Epidermal melanocyte (primary cell): ENCODE results near the gene CDRT4.
A peak's percentile ranks its signal among the peaks of the same experiment; 100 is the strongest.

ENCODE experiments used
- DNase-seq: peaks from one replicate; pipeline ENCODE4 v3.0.0; 2011; ENCODE audit warnings: low spot score; ENCODE audit not compliant: insufficient read length

Gene CDRT4

DNA sequence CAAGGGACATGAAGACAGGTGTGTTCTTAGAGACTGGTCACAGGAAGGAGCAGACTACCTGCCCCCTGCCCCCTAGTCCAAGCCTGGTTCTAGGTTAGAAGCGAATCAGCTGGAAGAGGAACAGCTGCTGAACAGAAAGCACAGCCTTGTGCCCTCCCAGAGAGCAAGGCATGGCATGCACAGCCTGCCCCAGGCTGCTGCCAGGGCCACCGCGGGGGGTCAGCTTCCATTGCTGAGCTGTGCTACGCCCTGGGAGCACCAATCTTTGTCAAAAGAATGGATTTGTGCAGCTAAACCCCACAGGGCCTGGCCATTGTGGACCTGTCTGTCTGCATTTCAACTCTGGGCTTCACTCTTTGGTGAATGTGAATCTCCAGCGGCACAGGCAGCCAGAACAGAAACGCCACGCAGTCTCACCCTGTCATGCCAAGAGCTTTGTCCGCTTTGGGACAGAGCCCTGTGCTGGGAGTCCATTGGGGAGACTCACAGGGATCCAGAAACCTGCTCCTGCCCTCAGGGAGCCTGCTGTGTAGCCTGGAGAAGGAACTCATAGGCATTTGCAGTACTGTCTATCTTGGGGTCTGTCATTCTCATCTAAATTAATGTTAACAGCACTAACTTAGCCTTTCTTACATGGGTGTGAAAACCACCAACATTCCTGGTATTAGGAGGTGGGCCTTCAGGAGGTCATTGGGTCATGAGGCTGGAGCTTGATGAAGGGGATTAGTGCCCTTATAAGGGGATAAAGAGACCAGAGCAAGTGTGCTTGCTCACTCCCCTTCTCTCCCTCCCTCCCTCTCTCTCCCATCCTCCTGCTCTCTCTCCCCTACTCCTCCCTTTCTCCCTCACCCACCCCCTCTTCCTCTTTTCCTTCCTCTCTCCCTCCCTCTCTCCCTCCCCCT lies 25.6 kb upstream of the CDRT4 start:
- DNase-seq = no peak

DNA sequence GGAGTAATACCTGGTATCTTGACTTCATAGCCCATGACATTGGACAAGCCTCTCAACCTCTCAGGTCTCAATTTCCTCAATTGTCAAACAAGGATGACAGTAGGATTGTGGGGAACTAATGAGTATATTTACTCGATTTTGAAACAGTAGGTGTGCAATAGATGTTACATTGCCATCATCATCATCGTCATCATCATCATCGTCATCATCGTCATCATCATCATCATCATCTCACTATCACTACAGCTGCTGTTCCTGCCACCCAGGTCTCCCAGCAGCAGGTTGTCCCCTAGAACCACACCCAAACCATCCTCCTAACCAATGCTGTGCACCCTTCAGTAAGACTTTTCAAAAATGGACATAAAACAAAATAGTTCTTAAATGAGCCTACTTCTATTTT lies 24.8 kb upstream of the CDRT4 start:
- no peak for DNase-seq

DNA sequence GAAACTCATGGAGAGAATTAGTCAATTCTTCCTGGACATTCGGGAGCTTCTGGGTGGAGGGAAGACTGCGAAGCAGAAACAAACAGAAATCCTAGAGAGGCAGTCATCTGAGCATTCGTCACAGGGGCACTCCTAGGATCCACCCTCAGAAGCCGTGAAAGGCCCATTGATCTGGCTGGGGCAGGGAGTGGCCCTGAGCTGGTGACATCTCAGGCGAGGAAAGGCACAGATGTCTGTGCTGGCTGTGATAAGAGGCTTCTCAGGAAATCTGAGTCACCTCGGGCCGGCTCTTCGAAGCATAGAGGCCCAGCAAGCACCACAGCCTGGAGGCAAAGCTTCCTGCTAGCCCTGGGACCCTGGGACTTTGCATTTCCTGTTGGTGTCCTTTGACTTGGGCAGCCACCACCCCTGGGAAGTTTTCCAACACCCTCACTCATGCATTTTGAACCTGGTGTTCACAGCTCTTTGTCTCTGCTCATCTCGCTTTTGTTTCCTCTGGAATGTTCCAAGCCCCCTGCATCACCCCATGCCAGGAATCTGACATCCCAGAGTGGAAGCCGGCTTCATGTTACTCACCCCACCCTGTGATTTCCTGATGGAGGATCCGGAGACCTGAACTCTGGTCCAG lies 23.3 kb upstream of the CDRT4 start:
- DNase-seq = peak; percentile 35

DNA sequence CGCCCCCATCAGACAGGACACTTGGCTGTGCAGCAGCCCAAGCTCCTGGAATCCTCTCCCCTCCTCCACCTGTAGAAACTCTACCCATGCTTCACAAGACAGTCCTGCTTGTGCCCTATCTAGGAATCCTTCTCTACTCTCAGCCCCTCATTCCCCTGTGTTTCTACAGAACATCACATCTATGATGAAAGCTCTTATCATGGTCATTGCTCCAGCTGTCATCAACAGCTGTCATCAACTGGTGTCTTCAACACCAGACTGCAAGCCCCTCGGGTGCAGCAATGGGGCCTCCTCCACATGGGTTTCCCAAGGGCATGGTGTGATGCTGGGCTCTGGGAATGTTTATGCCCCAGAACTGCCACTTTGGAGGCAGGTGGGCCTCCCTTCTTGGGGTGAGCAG lies 21.1 kb upstream of the CDRT4 start:
- DNase-seq = no peak

DNA sequence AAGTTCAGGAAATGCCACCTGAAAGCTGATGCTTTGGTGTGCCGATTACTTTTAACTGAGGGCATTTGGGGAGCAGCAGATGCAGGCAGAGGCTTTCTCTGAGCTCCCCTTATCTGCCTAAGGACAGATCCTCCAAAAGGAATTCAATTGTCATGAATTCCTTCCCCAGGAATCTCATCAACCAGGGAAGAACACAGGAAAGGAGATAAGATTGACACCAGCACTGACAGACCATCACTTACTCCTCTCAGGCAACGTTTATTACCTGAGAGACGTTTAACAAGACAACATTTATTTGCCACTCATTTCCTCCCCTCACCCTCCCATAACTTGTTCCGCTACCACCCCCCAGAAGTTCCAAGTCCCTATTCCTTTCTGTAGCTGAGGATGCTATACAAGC lies 17.6 kb upstream of the CDRT4 start:
- DNase-seq = no peak

DNA sequence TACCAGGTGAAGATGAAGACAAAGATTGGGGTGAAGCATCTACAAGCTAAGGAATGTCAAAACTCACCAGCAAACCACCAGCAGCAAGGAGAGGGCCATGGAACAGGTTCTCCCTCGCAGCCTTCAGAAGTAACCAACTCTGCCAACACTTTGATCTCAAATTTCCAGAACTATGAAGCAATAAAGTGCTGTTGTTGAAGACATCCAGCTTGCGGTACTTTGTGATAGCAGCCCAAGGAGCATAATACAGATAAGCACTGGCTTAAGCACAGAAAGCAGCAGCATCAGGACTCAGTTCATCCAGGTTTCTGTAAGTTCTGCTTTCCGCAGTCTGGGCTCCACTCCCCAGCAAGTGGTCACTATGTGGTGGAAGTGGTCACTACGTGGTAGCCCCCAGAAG lies 16.0 kb upstream of the CDRT4 start:
- no peak for DNase-seq

DNA sequence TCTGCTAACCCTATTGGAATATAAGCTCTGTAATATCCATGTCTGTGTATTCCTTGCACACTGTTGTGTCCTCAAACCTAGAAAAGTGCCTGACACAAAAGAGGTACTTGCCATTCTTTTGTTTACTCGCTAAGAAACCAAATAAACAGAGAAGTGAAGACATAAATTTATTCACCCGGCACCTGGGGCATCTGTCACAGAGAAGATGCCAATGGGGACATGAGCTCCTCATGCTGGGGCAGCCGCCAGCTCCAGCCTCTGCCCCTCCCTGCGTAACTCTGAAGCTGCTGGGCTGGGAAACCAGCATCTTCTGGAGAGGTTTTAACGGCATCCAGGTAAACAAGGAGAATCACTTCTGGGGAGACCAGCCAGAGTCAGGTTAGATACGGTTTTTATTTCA lies 15.1 kb upstream of the CDRT4 start:
- no peak for DNase-seq

DNA sequence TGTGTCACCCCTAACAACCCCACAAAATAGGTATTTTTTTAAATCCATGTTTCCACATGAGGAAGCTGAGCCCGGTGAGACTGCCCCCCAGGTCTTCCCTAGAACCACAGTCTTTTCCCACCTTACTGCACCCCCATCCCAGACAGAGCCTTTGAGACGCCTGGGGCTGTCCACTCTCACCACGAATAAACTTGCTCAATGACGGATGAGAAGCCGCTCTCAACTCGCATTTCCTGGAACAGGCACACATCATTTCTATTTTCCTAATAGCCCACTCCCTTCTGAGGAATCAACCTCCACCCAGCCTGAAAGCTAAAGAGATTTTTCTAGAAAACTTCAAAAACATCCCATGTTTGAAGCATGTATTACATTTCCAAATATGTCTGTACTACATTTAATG lies 14.1 kb upstream of the CDRT4 start:
- DNase-seq = no peak

DNA sequence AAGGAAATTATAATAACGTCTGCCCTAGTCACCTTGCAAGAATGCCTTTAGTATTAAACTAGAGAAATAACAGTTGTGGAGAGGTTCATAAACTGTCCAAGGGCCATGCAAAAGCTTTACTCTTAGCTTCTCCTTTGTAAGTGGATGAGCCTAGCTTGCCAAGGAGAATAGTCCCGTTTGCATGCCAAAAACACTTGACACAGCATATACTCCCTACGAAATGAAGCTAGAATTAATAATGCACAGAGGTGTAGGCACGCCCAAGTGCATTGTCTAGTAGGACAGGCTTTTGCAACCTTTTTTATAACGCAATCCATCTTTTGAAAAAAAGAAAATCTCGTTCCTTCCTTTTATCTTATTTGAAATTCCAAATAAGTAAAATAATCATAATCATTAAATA lies 12.8 kb upstream of the CDRT4 start:
- DNase-seq = no peak

DNA sequence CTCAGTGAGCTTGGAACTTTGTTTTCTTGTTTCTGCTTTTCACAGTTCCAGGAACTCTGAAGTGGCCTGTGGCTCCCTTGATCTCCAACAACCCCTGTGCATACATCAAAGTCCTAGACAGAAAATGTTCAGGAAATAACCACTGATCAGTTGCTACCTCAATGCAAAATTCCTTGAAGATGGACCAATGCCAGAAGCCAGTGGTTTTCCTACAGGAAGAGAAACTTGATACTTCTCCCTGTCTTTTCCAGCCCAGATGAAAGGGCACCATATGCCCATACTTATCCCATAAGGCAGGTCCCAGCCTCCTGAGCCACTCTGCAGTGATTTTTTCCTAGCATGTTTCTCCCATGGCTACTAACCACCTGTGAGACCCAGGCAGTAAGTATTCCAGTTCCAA lies 12.3 kb upstream of the CDRT4 start:
- no peak for DNase-seq

DNA sequence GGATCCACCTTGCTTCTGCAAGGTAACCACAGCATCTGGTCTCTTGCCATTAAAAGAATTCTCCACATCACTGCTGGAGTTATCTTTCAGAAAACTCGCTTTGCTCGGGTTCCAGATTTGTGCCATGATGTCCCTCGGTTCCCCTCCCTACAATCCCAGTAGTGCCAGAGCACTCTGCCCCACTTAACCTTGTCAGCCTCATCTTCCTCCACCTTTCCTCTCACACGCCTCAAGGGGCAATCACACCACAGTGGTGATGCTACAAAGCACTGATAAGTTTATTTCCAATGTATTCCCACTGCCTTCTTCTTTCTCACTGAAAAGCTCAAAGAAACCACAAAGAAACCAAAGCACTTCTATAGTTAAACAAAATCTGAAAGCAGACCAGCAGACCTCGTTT lies 11.4 kb upstream of the CDRT4 start:
- no peak for DNase-seq

DNA sequence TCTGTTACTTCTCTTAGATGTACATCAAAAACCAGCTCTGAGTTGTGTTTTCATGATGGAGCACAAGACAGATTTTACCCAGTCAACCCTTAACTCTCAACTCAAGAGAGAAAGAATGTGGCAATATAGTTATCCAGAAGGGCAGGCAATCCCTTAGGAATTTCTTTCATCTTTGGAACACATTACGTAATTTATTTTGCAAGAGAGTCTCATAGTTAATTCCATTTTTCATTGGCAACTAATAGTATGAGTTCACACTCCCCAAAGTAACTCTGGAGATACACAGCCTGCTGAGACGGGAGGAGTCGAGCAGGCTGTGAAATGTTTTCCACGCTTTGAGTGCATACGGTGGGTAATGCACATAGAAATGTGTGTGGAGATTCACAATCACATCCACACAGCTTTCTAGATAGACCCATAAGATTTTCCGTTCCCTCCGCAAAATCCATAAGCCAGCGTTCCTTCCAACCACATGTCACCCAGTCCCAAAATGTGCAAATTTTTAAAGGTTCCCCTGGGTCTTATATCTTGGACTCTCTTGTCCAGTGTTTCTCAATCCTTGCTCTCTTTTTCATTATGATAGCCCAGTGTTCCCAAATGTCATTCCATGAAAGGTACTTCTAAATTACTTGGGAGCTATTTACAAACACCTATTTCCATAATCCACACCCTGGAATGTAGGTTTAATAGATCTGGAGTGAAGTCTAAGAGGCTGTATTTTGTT lies 8.4 kb upstream of the CDRT4 start:
- DNase-seq = no peak

DNA sequence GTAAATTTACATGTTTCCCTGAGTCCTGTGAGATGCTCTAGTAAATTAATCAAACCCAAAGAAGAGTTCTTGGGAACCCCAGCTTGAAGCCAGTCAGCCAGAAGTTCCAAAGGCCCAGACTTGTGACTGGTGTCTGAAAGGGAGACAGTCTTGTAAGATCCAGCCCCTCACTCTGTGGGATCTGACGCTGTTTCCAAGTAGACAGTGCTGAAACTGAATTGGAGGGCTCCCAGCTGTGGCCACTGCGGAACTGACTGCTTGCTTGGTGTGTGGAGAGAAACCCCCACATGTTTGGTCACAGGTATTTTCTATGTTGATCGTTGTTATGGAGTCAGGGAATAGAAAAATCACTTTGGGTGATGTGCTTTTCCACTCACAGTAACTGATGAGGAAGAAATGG lies 5.5 kb upstream of the CDRT4 start:
- no peak for DNase-seq

DNA sequence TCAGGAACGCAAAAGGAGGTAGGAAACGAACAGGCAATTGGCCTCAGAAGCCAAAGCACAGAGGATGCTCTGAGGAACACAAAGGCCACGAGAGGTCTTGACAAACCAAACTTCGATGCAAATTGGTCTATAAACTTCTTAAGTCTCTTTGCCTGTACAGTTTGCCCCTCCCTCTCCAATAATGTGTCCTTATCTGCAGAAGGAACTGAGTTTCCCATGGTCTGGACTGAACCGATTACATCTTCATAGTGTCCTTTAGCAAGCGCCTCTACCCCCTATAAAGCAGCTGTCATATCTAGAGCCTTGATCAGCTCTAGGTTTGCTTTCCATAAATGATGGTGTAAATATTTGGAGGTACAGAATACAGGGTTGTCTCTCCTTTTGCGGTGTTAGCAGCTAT lies 3.1 kb upstream of the CDRT4 start:
- DNase-seq = no peak

DNA sequence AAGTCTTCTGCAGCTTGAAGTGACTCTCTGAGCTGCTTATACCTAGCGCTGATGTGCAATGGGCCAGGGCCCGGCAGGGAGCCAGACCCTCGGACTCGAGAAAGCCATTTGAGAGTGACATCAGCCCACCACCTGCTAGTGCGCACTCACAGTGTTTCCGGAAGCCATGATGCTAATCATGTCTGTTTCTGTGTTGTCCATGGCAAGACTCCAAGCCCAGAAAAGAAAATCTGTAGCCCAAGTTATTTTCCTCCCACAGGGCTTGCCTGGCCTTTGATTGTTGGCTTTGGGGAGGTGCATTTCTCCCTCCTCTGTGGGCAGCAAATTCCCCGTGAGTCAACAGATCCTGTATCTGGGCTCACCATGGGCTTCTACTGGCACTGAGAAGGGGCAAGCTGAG lies 1.8 kb upstream of the CDRT4 start:
- no peak for DNase-seq

DNA sequence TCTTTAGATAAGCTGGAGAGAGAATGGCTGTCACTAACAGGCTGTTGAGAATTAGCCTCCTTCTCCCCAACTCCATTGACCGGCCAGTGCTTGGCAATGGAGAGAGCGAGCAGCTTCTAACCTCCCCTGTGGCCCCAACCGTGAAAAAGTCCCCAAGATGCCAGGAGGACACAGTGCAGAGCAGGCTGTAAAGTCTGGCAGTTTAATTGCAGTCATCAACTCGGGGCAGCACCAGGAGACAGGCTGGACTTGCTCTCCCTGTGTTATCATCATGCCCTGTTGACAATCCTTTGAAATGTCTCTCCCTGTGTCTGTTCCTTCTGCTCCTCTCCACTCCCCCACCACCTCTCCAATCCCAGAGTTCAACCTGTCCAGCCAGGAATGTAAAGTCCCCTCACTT lies 705 bp upstream of the CDRT4 start:
- no peak for DNase-seq

DNA sequence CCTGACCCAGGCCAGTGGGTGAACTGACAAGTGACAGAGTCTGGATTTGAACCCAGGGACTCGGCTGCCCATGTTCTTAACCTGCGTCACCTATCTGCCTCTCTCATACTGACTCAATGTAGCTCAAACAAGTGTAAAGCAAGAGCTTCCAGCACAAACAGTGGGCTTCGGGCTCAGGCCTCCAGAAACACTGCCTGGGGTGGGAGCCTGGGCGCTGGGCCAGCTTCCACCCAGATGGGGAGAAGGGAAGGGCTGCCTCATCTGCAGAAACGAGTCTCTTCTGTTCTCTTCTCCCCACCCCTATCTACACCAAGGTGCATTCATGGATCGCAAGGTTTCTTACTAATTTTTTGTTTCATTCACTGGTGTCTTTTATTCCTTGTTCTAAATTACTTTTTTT lies 1.3 kb downstream of the CDRT4 start:
- DNase-seq = no peak

DNA sequence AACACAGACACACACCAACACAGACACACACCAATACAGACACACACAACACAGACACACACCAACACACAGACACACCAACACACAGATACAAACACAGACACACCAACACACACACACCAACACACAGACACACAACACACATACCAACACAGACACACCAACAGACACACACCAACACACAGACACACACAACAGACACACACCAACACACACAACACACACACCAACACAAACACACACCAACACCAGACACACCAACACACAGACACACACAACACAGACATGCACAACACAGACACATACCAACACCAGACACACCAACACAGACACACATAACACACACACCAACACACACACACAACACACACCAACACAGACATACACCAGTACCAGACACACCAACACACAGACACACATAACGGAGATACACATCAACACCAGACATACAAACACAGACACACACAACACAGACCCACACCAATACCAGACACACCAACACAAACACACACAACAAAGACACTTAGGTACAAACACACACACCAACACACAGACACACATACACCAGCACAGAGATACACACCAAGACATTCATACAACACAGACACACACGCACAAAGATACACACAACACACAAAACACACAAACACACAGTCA lies 2.2 kb downstream of the CDRT4 start:
- DNase-seq = no peak

DNA sequence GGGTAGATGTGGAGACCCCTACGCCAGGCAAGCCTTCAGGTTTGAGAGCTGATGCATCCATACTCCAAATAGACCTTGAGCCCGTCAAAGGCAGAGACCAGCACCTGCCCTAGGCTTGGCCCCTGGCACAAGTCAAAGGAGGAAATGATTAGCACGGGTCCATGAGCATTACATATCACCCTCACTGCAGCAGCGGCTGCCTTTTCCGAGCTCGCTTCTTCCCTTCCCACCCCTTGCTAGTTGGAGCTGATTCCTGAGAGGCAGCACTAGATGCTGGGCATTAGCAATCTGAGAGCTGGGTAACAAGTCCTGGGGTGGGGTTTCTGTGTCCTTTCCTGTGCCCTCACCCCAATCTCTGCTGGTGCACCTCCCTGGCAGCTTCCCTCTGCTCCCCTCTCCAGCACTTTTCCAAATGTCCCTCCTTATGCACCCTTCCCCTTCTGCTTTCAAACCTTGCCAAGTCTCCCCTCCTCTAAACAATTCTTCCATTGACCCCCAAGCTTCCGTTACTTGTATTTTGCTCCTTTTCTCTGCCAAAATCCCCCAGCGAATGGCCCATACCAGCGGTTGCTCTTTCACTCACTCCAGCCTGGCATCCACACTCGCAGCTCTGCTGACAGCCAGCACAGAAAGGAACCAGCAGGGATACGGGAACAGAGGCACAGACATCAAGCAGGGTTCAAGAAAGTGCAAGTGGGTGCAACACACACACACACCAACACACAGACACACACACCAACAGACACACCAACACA lies 3.0 kb downstream of the CDRT4 start:
- DNase-seq = no peak

DNA sequence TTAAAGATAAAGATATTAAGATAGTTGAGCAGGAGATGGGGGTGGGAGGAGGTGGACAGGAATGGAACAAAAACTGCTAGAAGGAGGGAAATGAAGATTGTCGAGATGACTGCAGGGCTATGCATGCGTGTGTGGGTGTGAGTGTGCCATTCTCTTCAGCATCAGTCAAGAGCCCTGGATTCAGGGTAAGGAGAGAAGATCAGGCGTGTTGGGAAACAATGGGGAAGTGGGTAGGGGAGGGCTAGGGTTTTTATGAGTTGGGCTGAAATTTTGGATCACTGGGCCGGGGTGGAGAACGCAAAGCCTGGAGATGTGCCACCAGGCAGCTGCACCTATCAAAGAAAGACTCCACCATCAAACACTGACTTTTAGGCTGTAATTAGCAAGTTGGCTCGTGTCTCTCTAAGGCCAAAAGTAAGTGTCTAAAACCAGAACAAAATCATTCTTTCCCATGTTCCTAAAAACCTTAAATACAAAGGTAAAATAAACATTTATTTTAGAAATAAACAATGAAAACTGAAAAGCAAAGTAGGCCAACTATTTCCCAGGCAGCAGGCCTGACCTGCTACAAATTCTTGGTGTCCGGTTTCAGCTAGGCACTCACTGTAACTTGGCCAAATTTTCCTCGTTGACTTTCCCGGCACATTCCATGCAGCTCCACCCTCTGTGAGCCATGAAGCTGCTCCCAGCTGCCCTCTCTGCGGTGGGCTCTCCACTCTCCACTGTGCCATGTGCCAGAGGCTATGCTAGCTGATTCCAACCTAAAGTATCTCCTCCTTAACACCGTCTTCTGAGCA lies 4.2 kb downstream of the CDRT4 start:
- peak; percentile 36 for DNase-seq
